RPMI8226 (cell line): ENCODE data around the gene IFNGR1.

Source experiments
- DNase-seq: peaks from one replicate; pipeline ENCODE4 v3.0.0-alpha.2; 2015

Gene IFNGR1

GRCh38 chr6:137173501-137173900, 45.7 kb downstream of the IFNGR1 start, which contains the start of gene IL22RA2:
Gene IL22RA2, minus strand, starts transcription at chr6:137173644. Its CDS starts 11,895 bp downstream, at chr6:137161749.
- DNase-seq, result no peak

DNA sequence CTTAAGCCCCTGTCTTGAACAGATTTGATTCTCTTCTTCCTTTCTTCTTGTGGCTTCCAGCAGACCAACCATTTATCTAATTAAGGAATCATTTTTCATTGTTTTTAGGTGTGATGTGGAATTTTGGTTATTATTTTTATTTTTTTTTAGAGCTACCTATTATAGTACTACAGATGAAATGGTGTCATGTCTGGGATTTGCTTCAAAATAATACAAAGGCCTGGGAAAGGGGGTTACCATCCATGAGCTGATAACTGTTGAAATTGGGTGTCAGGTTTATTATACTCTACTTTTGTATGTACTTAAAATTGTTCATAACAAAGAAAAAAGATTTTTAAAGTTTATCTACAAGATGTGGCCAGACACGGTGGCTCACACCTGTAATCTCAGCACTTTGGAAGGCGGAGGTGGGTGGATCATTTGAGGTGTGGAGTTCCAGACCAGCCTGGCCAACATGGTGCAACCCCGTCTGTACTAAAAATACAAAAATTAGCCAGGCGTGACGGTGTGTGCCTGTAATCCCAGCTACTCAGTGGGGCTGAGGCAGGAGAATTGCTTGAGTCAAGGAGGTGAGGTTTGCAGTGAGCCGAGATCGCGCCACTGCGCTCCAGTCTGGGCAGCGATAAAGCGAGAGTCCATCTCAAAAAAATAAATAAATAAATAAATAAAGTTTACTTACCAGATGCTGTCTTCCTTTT, 46.3 kb downstream of the IFNGR1 start:
- no peak for DNase-seq

GRCh38 chr6:137171824-137172733, 47.1 kb downstream of the IFNGR1 start:
- no peak for DNase-seq

- DNase-seq, result no peak
Measured at GRCh38 chr6:137171053-137171374, 48.2 kb downstream of the IFNGR1 start.

DNA sequence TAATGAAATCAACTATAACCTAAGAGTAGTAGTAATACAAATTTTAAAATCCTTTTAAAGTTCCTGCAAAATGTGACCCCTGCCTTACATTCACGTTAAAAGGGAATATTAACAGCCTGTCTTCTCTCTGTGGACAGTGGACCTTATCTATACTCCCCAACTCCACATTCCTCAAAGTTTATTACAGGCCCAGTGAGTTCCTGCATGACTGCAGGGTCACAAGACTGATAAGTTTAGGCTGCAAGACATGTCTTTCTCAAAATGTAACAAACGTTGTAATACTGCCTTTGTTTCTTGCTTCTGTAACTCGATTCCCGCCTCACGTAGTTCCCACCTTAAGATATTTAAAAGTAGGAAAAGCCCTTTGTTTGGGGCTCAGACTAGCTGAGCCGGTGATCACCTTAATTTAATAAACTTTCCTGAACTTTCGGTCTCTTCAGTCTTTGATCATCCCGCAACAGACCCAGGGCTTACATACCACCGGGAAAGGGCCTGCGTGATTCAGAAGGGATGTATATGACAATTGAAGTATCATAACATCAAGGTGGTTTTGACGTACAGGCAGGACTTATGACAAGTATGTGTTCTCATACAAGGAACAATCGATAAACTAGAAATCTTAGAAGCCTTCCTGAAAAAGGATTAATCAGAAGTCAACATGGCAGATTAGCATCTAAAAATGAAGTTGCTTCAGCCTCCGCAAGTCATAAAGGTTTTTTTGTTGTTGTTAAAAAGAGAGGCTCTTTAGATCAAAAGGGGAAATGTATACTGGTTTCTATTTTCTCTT, 48.7 kb downstream of the IFNGR1 start:
- DNase-seq, result no peak

- no peak for DNase-seq
Measured at GRCh38 chr6:137167702-137168377, 51.3 kb downstream of the IFNGR1 start.

GRCh38 chr6:137166247-137167098, 52.7 kb downstream of the IFNGR1 start:
- no peak for DNase-seq

DNA sequence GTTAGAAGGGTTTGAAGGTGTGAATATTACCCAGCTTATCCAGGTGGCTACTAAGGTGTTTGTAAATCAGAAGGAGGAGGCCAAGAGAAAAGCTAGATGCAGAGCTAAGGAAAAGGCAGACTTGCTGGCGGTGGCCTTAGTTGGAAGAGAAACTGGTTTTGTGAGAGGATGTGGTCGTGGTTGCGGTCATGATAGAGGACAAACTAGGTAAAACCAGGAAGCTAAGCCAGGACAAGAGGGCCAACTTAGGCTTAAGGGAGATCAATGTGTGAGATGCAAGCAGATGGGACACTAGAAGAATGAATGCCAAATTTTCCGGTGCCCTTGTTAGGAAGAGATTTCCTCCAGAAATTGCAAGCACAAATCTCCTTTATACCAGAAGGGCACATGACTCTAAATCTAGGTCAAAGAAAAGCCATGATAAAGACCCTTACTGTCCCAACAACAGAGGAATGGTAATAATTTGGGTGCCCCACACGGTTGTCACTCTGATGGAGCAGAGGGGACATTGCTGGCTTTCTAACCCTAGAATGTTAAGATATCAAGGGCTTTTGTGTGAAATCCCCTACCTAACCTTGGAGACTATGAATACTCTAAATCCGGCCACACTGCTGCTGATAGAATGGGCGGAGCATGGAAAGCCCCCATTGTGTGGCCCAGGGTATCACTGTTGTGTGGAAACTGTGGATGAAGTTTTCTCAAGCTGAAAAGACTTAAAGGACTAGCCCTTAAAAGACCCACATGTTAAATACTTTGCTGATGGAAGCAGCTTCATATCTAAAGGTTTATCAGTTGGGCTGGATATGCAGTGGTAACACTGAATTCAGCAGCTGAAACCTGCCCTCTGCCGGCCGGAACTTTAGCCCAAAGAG, 53.6 kb downstream of the IFNGR1 start:
- DNase-seq, result peak; percentile 45

DNA sequence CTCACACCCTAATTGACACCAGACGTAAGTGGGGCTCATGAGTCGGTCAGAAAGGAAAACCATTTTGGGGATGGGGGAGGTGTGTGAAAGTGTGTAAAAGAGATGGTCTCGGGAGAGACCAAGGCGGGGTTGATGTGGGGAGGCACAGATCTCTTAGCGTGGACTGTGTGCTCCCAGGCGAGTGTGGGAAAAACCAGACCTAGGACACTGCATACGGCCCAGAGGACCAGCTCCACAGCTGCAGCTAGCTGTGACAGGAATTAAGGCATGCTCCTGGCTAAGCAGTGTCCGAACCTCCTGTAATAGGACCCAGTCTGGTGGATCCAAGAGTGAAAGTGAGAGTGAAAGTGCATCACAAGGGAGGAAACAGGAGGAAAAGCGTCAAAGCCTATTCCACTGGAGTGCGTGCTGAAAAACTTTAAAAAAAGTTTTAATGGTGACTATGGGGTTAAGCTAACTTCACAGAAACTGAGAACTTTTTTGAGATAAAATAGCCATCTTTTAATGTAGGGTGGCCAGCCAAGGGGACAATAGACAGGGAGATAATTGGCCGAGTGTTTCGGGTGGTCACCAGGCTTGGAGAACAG, 55.4 kb downstream of the IFNGR1 start:
- no peak for DNase-seq

DNA sequence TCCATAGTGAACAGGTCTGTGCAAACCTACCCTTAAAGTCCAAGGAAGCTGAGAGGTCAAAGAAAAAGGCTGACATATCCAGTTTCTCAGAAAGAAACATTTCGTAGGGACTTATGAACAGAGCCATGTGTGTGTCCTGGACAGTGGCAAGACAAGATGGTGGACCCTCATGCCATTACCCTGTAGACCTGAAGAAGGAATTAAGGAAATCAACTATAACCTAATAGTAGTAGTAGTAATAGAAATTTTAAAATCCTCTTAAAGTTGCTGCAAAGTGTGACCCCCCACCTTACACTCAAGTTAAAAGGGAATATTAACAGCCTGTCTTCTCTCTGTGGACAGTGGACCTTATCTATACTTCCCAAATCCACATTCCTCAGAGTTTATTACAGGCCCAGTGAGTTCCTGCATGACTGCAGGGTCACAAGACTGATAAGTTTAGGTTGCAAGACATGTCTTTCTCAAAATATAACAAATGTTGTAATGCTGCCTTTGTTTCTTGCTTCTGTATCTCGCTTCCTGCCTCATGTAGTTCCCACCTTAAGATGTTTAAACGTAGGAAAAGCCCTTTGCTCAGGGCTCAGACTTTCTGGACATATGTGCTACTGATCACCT, 56.4 kb downstream of the IFNGR1 start:
- no peak for DNase-seq

DNA sequence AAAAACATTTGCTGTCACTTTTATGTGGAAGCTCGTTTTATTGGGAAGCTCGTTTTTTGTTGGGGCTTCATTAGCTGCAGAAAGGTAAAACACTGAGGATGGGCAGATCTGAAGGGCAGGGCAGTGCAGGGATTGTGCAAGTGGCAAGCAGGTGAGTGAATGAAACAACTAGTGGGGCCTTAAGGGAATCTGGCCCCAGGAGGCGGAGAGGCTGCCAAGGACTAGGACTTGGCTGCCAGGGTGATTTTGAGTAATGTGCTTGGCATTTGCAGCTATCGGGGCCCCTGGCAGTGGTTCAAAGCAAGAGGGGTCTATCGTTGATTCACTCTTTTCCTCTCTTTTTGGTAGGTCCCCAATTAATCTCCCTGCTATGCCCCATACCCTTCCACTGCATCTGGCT, 57.2 kb downstream of the IFNGR1 start:
- no peak for DNase-seq

DNA sequence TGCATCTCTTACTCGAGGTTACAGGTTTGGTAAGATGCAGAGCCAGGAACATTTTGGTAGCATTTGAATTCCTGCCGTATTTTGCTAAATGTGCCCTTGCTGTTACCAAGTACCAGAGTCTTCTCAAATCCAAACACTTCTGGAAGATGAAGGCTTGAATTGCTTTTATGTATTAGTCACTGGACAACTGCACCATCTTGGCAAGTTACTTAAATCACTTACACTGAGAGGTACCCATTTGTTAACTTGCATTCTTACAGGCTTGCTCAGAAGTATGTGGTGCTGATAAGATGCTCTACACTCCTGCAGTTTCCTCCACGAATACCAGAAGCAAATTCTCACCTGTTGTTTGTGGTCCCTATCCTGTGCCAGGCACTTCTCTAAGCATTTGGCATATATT, 58.4 kb downstream of the IFNGR1 start:
- no peak for DNase-seq

DNA sequence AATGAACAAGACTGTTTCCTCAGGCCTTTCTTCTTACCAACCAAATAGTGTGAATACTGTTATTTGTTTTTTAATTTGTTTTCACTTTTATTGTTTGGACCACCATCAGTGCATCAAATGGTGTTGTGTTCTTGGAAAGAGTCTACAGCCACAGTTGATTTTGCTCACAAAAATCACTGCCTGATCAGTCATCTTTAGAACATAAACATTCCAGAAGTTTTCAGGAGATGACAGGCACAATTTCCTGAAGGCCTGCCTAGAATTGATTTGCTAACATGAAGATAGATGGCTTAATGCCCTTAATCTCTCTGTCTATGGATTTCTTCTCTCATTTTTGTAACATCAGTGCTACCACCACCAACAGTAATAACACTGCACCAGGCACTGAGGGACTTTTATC, 59.3 kb downstream of the IFNGR1 start:
- no peak for DNase-seq

DNA sequence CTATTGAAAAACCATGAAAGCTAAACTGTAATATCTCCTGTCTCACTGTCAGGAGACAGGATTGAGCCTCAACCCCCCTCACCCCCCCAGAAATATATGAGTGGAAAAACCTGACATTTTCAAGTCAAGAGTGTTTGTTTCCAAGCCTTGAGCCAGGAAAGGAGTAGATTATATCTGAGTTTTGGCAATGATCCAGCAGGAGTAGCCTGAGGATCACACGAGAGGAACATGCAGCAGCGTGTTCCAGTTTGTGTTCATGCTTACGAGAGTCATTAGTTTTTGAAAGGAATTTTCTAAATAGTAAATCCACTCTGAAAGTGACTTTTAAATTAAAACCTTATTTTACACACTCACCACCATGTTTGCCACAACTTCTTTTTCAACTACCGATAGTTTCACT, 61.6 kb downstream of the IFNGR1 start:
- DNase-seq, result no peak

- DNase-seq, result no peak
Measured at GRCh38 chr6:137156650-137157049, 62.5 kb downstream of the IFNGR1 start.

GRCh38 chr6:137155830-137156229, 63.4 kb downstream of the IFNGR1 start:
- no peak for DNase-seq

DNA sequence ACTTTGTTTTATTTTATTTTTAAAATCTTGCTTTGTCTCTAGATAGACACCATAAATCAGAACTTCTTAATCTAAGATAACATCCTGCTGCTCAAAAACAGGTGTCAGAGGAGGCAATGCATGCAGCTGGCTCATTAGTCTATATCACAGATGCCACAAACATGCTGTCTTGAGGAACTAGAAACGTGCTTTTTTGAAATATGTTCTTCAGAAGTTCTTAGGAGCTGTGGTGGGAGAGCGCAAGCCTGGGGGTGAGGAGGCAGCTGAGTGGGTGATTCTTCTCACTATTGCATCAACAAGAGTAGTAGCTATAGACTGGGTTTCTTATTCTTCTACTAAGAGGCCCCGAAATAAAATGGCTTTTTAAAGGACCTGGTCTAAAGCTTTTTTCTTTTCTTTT, 69.1 kb downstream of the IFNGR1 start:
- DNase-seq, result no peak

GRCh38 chr6:137149035-137149393, 70.2 kb downstream of the IFNGR1 start:
- DNase-seq, result no peak

- no peak for DNase-seq
Measured at GRCh38 chr6:137148306-137149034, 70.7 kb downstream of the IFNGR1 start.
